GM12878 (cell line): ENCODE results near the gene CDKN2A. TPM values are rescaled to one million over a fixed set of nuclear protein-coding genes. Genes with fewer than 3 reads are reported as not detected.

Experiments
- ATAC-seq: fragments of 200-7000 bp; cut with Tn5 transposase; 3 replicates; pipeline ENCODE4 v1.9.1; 2020; ENCODE audit warnings: mild to moderate bottlenecking, moderate library complexity
- BruUV-seq: library from RNA; stranded (reverse); fragments of 400-500 nt; replicated peaks from 2 replicates; lab custom pipeline; 2021; lab: Mats Ljungman, UMichigan
- CTCF ChIA-PET: fragments of 300-600 bp; sonication (Branson Sonifier 250); formaldehyde crosslinking; extraction: SDS; loops from one replicate; lab custom pipeline; 2021; ENCODE audit warnings: inconsistent platforms; lab: Yijun Ruan, JAX
- POLR2A ChIA-PET: fragments of 350-600 bp; formaldehyde crosslinking; extraction: SDS; loops from one replicate; lab custom pipeline; 2021; ENCODE audit warnings: inconsistent platforms; lab: Charles Lee
- RAD21 ChIA-PET: fragments of 300-600 bp; sonication (Branson Sonifier 250); formaldehyde crosslinking; loops from one replicate; lab custom pipeline; 2023; ENCODE audit warnings: antibody characterized with exemption; ENCODE audit not compliant: unreplicated experiment; lab: Charles Lee
- SMC1A ChIA-PET: fragments of 300-600 bp; sonication (Branson Sonifier 250); formaldehyde crosslinking; loops from one replicate; lab custom pipeline; 2023; ENCODE audit not compliant: unreplicated experiment, uncharacterized antibody; lab: Charles Lee
- DNase-seq: peaks from one replicate; pipeline ENCODE4 v3.0.0-alpha.2; 2011; ENCODE audit warnings: low read depth, low spot score
- FAIRE-seq: peaks from 3 replicates; lab custom pipeline; 2011; peaks lifted over from hg19 to GRCh38; lab: Jason Lieb, UNC
- H2AFZ ChIP-seq: 2 replicates; pipeline ENCODE4 v1.6.0; 2011; ENCODE audit warnings: low read depth, low read length, control low read depth; ENCODE audit not compliant: control insufficient read depth
- H3K27ac ChIP-seq: 2 replicates; pipeline ENCODE4 v1.5.1; 2011; ENCODE audit warnings: control low read depth; ENCODE audit not compliant: control insufficient read depth, insufficient read depth
- H3K27me3 ChIP-seq, 2 experiments: replicated peaks in 1 of 2; 2 replicates each; pipeline versions ENCODE4 v1.6.0 to v1.6.1; 2011; ENCODE audit warnings: low read length in 1 of 2; ENCODE audit not compliant: control insufficient read depth in 2 of 2, insufficient read depth in 2 of 2
- H3K36me3 ChIP-seq, 2 experiments: 2 replicates each; pipeline ENCODE4 v1.5.1; 2011; ENCODE audit warnings: low read length in 1 of 2; ENCODE audit not compliant: control insufficient read depth in 2 of 2, insufficient read depth in 2 of 2
- H3K4me1 ChIP-seq: 2 replicates; pipeline ENCODE4 v1.6.1; 2011; ENCODE audit warnings: mild to moderate bottlenecking, low read length, moderate library complexity, mixed read lengths; ENCODE audit not compliant: control insufficient read depth, insufficient read depth
- H3K4me2 ChIP-seq: 2 replicates; pipeline ENCODE4 v1.6.0; 2011; ENCODE audit warnings: control low read depth; ENCODE audit not compliant: control insufficient read depth, insufficient read depth
- H3K4me3 ChIP-seq: fragments of 200-600 bp; sonication (generic); 2 replicates; pipeline ENCODE4 v1.5.1; 2016
- H3K79me2 ChIP-seq: 2 replicates; pipeline ENCODE4 v1.6.0; 2011; ENCODE audit warnings: low read length; ENCODE audit not compliant: control insufficient read depth, insufficient read depth
- H3K9ac ChIP-seq: 2 replicates; pipeline ENCODE4 v1.8.0; 2011; ENCODE audit warnings: low read length, control low read depth, mixed read lengths; ENCODE audit not compliant: control insufficient read depth, insufficient read depth
- H3K9me3 ChIP-seq: replicated peaks from 3 replicates; pipeline ENCODE4 v1.5.1; 2011; ENCODE audit warnings: mild to moderate bottlenecking, low read length; ENCODE audit not compliant: control insufficient read depth, insufficient read depth
- H4K20me1 ChIP-seq: 2 replicates; pipeline ENCODE4 v1.6.0; 2011; ENCODE audit not compliant: control insufficient read depth, insufficient read depth
- ATF2 ChIP-seq: IDR thresholded peaks from 2 replicates; pipeline ENCODE4 v1.6.1; 2012; ENCODE audit warnings: low read length, inconsistent platforms
- BCL11A ChIP-seq: IDR thresholded peaks from 2 replicates; pipeline ENCODE4 v1.6.1; 2011; ENCODE audit warnings: low read depth, low read length
- BMI1 ChIP-seq: fragments of 450-650 bp; IDR thresholded peaks from 2 replicates; pipeline ENCODE4 v1.6.1; 2016; ENCODE audit warnings: mild to moderate bottlenecking, moderate library complexity, borderline replicate concordance
- E4F1 ChIP-seq: fragments of 450-650 bp; IDR thresholded peaks from 2 replicates; pipeline ENCODE4 v1.6.1; 2018; ENCODE audit warnings: borderline replicate concordance, mild to moderate bottlenecking; ENCODE audit not compliant: partially characterized antibody
- ELK1 ChIP-seq: IDR thresholded peaks from 2 replicates; pipeline ENCODE4 v1.6.1; 2012; ENCODE audit warnings: low read depth, low read length, improper control_type of control experiment
- FOXM1 ChIP-seq: IDR thresholded peaks from 2 replicates; pipeline ENCODE4 v1.6.1; 2012; ENCODE audit warnings: low read depth, mild to moderate bottlenecking, inconsistent platforms, low read length, moderate library complexity
- IRF3 ChIP-seq: fragments of 450-650 bp; IDR thresholded peaks from 2 replicates; pipeline ENCODE4 v1.6.1; 2014; ENCODE audit warnings: mild to moderate bottlenecking
- POLR2AphosphoS2 ChIP-seq: IDR thresholded peaks from 2 replicates; pipeline ENCODE4 v1.6.1; 2011; ENCODE audit warnings: low read depth, mild to moderate bottlenecking, low read length, improper control_type of control experiment, moderate library complexity
- WRNIP1 ChIP-seq: IDR thresholded peaks from 2 replicates; pipeline ENCODE4 v1.6.1; 2011; ENCODE audit warnings: low read depth, low read length, improper control_type of control experiment, borderline replicate concordance
- YY1 ChIP-seq: IDR thresholded peaks from 2 replicates; pipeline ENCODE4 v1.6.1; 2011; ENCODE audit warnings: low read depth, mild to moderate bottlenecking, low read length
- ZNF384 ChIP-seq: IDR thresholded peaks from 2 replicates; pipeline ENCODE4 v1.6.1; 2012; ENCODE audit warnings: low read depth, mild to moderate bottlenecking, low read length, improper control_type of control experiment, borderline replicate concordance
- WGBS: methylation state at CpG from one replicate; pipeline ENCODE4 v1.1.6; 2016; ENCODE audit warnings: low lambda C conversion rate; ENCODE audit not compliant: insufficient replicate concordance, insufficient coverage; ENCODE audit errors: missing lambda C conversion rate; 5-methylcytosine and 5-hydroxymethylcytosine counted together
- in situ Hi-C: fragments of 300-500 bp; cut with MboI; formaldehyde crosslinking; loops from 9 replicates; pipeline ENCODE4 v1.14.3; 2018; ENCODE audit warnings: mixed read lengths
- intact Hi-C: fragments of 100-400 bp; cut with micrococcal nuclease; formaldehyde crosslinking; loops from one replicate; pipeline ENCODE4 v1.14.2; 2022; ENCODE audit not compliant: unreplicated experiment
- polyA plus RNA-seq, 11 experiments: library from polyadenylated mRNA; depleted of rRNA in 4 of 11; unstranded in 6 of 11; stranded (reverse) in 5 of 11; fragments of >200 nt; fragmentation: Nextera tagmentation in 4 of 11; fragmentation: Illumina TruSeq in 1 of 11; extraction: Ambion mirVana in 4 of 11; extraction: Trizol in 1 of 11; gene quantifications; 1 replicate in 1 of 11; 2 replicates in 10 of 11; pipeline versions ENCODE4 v1.2.1 to v1.2.3, GENCODE V29; 2011 to 2016; ENCODE audit warnings: inconsistent platforms in 2 of 11, missing spikeins in 2 of 11, low read depth in 1 of 11
- total RNA-seq, 4 experiments: library from RNA; depleted of rRNA in 3 of 4; stranded (reverse); fragments of >200 nt in 3 of 4; fragmentation: Illumina TruSeq in 1 of 4; extraction: Trizol in 1 of 4; gene quantifications; 2 replicates each; pipeline versions ENCODE4 v1.2.1 to v1.2.3, GENCODE V29; 2013 to 2021

Gene CDKN2A
- total and polyA plus RNA-seq, 10 of the 15 experiments (the other 5 are each of a cell fraction or from before 2014, with no cell fraction given) = 0.84 to 41.2 (median 18.4) TPM

GRCh38 chr9:21988056-21988990 lies 5.9 kb downstream of the CDKN2A start:
- FAIRE-seq (peak; percentile 27), DNase-seq (no peak), ATAC-seq (no peak)
- RAD21 ChIA-PET = no interaction called here
- no peak overlapping the region for H2AFZ ChIP-seq
- CTCF ChIA-PET = interaction anchor here (3.3 kb wide), 1 partner anchor 20 kb away, joined by 18 read pairs; the partner anchor contains the start of gene CDKN2B
- POLR2A ChIA-PET = no interaction called here
- H3K4me3 ChIP-seq = no peak overlapping the region
- H3K79me2 ChIP-seq = peaks cover 26% of the 10 kb centered on the region
- peaks cover 6% of the 10 kb centered on the region; the same call in 2 of the 3 replicates for H3K9me3 ChIP-seq
- no peaks in the 10 kb centered on the region for H3K27me3 ChIP-seq
- intact Hi-C loops = no loop called here
- H3K36me3 ChIP-seq = no peaks in the 10 kb centered on the region
- no peaks in the 10 kb centered on the region for H4K20me1 ChIP-seq
- H3K4me2 ChIP-seq = 0 out of 2 replicates have a peak overlapping the region, but pooled peaks have one; percentile 7
- TF ChIP-seq BCL11A = no peak
- TF ChIP-seq IRF3 = no peak
- no peak for TF ChIP-seq WRNIP1
- no peak for TF ChIP-seq E4F1
- no peak for TF ChIP-seq BMI1
- no peak for TF ChIP-seq ZNF384
- TF ChIP-seq ELK1 = no peak
- TF ChIP-seq ATF2 = no peak
- no peak for TF ChIP-seq POLR2AphosphoS2
- TF ChIP-seq YY1 = no peak
- no peak for TF ChIP-seq FOXM1
- no peak overlapping the region for H3K9ac ChIP-seq
- BruUV-seq = no TSS peak
- no peaks in the 10 kb centered on the region for H3K4me1 ChIP-seq
- SMC1A ChIA-PET = no interaction called here
- 98% methylated on average over 9 of the region's 9 CpGs for WGBS
- in situ Hi-C loops = no loop called here
- no peak overlapping the region for H3K27ac ChIP-seq
